GM11168 (cell line): ENCODE results near the gene DNAJB8.

Source experiments
- in situ Hi-C: fragments of 300-500 bp; cut with MboI; formaldehyde crosslinking; loops from one replicate; pipeline ENCODE4 v1.12.0; 2022; ENCODE audit warnings: low sequenced_read_pairs; ENCODE audit not compliant: unreplicated experiment

The DNAJB8 gene

GRCh38 chr3:128496019-128496601 is 29.4 kb upstream of the DNAJB8 start:
- in situ Hi-C loops = no loop called here

DNA sequence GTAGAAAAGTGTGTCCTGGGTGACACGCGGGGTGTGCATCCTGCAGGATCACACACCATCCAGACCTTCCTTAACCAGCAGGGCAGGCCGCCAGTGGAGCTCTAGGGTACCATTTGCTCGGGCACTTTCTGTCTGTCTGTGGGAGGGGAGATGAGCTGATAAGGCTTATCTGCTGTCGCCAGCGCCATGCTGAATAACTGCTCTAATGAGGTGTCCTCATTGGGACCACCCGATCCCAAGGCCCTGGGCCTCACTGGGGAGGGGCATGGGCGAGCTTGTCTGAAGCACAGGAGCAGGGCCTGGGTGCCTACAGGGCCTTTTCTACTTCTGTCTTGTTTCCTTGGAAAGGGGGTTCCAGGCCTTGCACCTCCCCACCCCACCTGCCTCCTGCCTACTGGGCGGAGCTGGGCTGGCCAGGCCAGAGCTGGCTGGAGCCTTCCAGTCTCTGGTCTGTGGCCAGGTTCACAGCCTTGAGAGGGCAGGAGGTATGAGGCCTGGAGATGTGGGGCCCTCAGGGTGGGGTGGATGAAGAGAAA is 28.8 kb upstream of the DNAJB8 start:
- in situ Hi-C loops = no loop called here

- in situ Hi-C loops = no loop called here
These were observed 27.6 kb upstream of the DNAJB8 start for GRCh38 chr3:128494367-128494650.

GRCh38 chr3:128493570-128494366 is 27.1 kb upstream of the DNAJB8 start:
- in situ Hi-C loops = no loop called here

GRCh38 chr3:128492671-128493569 is 26.2 kb upstream of the DNAJB8 start, which contains the start of gene GATA2:
Gene GATA2, minus strand, starts transcription at chr3:128493201. Its CDS starts 6,170 bp downstream, at chr3:128487031.
- in situ Hi-C loops = no loop called here

GRCh38 chr3:128491941-128492670 is 25.4 kb upstream of the DNAJB8 start:
- in situ Hi-C loops = no loop called here

GRCh38 chr3:128491691-128491940 is 24.9 kb upstream of the DNAJB8 start:
- in situ Hi-C loops = no loop called here

GRCh38 chr3:128490915-128491690 is 24.4 kb upstream of the DNAJB8 start:
- in situ Hi-C loops = no loop called here

DNA sequence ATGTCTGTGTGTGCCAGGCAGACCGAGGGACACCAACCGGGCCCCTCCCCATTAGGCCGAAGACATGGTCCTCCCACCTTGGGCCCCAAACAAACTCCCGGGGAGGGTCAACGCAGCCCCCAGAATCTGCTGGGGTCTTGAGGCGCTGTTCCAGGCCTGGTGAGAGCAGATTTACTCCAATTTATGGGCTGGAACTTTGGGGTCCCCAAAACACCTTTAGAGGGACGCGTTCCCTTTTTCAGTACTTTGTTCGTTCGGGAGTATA is 23.9 kb upstream of the DNAJB8 start:
- in situ Hi-C loops = no loop called here

DNA sequence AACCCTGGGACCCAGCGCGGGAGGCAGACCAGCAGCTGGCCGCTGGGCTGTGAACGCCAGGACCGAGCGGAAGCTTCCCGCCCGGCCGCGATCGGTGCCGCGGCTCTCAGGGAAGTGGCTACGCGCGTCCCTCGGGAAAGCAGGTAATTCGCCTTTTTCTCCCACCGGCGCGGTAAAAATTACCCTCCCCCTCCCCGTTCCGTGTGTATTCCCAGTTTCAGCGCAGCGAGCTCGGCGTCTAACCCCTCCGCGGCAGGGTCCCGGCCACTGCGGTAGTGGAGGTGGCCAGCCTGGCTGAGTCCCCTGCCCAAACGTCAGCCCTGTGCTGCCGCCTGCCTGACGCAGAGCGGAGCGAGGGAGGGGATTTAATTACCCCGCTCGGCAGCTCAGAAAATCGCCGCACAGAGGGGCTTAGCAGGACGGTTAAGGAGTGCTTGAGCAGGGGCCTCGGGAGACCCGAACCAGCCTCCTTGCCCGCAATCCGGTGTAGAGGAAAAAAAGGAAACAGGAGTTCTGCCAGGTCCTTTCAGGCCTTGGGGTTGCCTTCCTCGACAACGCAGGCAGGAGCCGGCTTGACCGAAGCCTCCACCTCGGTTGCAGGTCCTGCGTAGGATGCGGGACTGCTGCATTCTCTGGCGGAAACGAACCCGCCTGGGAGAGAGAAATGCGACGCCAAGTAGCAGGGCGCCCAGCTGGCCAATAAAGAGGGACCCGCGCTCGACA is 23.4 kb upstream of the DNAJB8 start:
- in situ Hi-C loops = no loop called here

DNA sequence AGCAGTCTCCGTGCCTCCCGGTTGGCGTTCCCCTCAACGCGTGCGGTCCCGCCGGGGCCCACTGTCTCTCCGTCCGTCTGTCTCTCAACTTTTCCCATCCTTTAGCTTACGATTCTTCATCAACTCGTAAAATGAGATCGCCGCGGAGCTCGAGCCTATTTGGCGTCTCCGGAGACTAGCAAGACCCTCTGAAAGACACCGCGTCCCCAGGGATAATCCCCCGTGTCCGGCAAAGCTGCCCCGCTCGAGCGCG is 22.9 kb upstream of the DNAJB8 start:
- in situ Hi-C loops = no loop called here

DNA sequence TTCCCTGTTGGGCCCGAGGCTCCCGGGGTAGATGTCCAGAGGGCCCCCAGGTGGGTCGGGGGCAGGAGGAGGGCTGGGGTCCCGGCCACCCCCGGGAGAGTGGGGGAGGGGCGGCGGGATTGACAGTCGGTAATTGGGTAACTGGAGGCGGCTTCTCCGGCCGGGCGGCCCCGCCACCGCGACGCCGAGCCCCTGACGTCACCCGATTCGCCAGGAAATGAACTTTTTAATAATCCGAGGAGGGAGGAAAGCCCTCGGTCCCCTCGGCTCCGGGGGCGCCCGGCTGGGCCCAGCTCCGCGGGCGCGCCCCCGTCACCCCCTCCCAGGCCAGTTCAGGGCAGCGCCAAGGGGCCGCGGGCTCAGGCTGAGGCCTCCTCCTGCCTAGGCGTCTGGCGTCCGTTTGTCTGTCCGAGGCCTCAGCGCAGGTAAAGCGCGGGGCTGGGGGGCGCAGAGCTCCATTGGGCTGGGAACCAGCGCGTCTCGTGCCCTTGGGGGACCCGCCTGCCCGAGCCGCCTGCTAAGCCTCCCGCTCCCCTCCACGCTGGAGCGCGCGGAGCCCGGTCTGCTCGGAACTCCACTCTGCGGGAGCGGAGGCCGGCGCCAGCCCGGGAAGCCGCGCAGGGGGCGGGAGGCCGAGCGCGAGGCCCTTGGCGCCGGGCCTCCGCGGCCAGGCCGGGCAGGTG is 22.4 kb upstream of the DNAJB8 start:
- in situ Hi-C loops = no loop called here

DNA sequence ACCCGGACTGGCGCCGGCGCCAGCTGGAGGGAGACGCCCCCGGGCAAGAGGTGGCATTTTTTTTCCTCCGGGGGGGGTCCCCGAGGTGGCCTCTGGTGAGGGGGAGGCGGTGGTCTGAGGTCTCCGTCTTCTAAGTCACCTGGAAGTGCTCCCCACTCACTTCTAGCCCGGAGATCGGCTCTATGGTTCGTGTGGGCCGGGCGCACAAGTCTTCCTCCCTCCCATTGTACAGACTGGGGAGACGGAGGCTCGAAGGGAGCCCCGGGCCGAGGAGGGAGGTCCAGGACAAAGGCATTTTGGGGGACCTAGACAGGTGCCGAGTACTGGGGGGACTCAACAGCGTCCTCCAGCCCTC is 21.9 kb upstream of the DNAJB8 start:
- in situ Hi-C loops = no loop called here

DNA sequence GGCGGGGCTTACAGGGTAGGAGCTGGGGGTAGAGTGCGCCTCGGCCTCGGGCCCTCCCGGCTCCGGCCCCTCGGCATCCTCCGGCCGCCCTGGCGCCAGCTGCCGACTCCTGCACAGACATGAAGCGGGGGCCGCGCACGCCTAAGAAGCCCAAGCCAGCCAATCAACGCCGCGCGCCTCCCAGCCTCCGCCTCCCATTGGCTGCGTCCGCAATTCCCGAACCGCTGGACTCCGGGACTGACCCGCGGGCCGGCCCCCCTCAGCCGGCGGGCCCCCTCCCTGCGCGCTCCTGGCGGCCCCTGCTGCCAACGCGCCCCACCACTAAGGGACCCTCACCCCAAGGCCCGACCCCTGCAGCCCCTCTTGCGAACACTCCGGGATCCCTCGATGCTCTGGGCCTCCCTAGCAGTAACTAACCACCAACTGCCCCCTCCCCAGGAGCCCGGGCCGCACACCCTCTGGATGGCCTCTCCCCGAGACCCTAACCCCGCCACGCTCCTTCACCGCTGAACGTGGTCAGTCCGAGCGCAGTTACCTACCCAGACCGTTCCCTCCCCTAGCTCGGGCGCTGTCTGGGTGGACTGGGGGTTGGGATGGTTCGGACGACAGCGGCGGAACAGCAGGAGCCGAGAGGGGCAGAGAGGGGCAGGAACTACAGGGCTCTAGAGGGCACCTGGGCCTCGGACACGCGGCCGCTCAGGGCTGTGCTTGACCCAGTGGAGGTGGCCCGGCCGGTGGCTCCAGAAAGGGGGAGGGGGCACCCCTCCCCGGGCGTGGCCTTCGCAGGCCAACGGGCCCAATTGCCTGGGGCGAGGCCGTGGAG is 21.3 kb upstream of the DNAJB8 start:
- in situ Hi-C loops = no loop called here

DNA sequence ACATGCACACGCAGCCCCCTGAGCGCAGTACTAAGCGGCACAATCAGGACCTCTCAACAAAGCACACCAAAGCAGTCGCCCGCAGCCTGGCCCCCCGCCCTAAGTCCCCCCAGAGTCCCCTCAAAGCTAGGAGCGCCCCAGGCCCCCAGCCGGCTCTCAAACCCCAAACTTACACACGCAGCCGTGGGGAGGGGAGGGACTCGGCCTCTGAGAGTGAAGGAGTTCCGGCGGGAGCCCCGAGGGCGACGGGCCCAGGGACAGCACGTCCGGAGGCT is 20.8 kb upstream of the DNAJB8 start:
- in situ Hi-C loops = no loop called here

GRCh38 chr3:128486681-128487537 is 20.2 kb upstream of the DNAJB8 start:
- in situ Hi-C loops = no loop called here

GRCh38 chr3:128486205-128486628 is 19.5 kb upstream of the DNAJB8 start:
- in situ Hi-C loops = no loop called here
